ENCODE measurements around the gene GMPPA.

The GMPPA gene

GRCh38 chr2:219474285-219475060 is 24.2 kb upstream of the GMPPA start:
- DNase-seq (ENCODE audit: extremely low read depth, low read depth): no peak
- H3K4me3 ChIP-seq (replicated peaks; ENCODE audit: low read depth, low read length): no peak overlapping the region
- TF ChIP-seq CTCF (IDR thresholded peaks at IDR 0.05; ENCODE audit: low read depth, low read length, missing control alignments): no peak

- DNase-seq (ENCODE audit: extremely low read depth, low read depth): no peak
- TF ChIP-seq CTCF (IDR thresholded peaks at IDR 0.05; ENCODE audit: low read depth, low read length, missing control alignments): no peak
- H3K4me3 ChIP-seq (replicated peaks; ENCODE audit: low read depth, low read length): no peak overlapping the region
Observed at GRCh38 chr2:219475278-219475677, 23.4 kb upstream of the GMPPA start.

GRCh38 chr2:219475697-219476651 is 22.7 kb upstream of the GMPPA start:
- no peak overlapping the region for H3K4me3 ChIP-seq (replicated peaks; ENCODE audit: low read depth, low read length)
- no peak for DNase-seq (ENCODE audit: extremely low read depth, low read depth)
- TF ChIP-seq CTCF (IDR thresholded peaks at IDR 0.05; ENCODE audit: low read depth, low read length, missing control alignments): peak; percentile 94

GRCh38 chr2:219476652-219477151 is 22.0 kb upstream of the GMPPA start:
- no peak for TF ChIP-seq CTCF (IDR thresholded peaks at IDR 0.05; ENCODE audit: low read depth, low read length, missing control alignments)
- DNase-seq (ENCODE audit: extremely low read depth, low read depth): no peak
- H3K4me3 ChIP-seq (replicated peaks; ENCODE audit: low read depth, low read length): no peak overlapping the region

GRCh38 chr2:219477179-219477578 is 21.5 kb upstream of the GMPPA start:
- no peak for DNase-seq (ENCODE audit: extremely low read depth, low read depth)
- no peak overlapping the region for H3K4me3 ChIP-seq (replicated peaks; ENCODE audit: low read depth, low read length)
- TF ChIP-seq CTCF (IDR thresholded peaks at IDR 0.05; ENCODE audit: low read depth, low read length, missing control alignments): no peak

GRCh38 chr2:219477815-219478214 is 20.9 kb upstream of the GMPPA start:
- DNase-seq (ENCODE audit: extremely low read depth, low read depth): no peak
- H3K4me3 ChIP-seq (replicated peaks; ENCODE audit: low read depth, low read length): no peak overlapping the region
- no peak for TF ChIP-seq CTCF (IDR thresholded peaks at IDR 0.05; ENCODE audit: low read depth, low read length, missing control alignments)
